ENCODE data around the gene ST6GAL2. TPM values are rescaled to one million over a fixed set of nuclear protein-coding genes. Genes with fewer than 3 reads are reported as not detected.

ST6GAL2 gene
- total and polyA plus RNA-seq, 3 experiments from 2014 or later = not detected

DNA sequence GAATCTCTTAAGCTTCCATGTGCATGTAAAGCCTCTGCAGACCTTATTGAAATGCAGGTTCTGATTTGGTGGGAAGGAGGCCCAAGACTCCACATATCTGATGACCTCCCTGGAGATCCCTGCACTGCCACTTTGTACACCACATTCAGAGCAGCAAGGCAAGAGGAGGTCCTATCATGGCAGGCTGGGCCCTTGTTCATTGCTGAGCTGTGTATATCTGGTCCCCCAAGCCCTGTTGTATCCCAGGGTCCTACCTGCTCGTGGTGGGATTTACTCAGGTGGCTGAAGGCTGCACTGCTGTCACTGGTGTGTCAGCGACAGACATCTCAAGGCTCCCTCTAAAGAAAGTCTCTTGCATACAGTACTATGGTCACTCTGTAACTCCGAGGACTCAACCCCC lies 114.2 kb downstream of the ST6GAL2 start:
- Mint-ChIP-seq H3K4me3 (no peak overlapping the region), H3K36me3 (no peaks in the 10 kb centered on the region), H3K4me1 (no peaks in the 10 kb centered on the region), H3K27ac (no peak overlapping the region), H3K27me3 (peaks cover 0 to 8% of the 10 kb centered on the region in 2 donors), H3K9me3 (peaks cover 0 to 5% (median 2%) of the 10 kb centered on the region in 5 donors)
- no peaks in the 10 kb centered on the region for H3K9me3 ChIP-seq (ENCODE audit: low read length)
- no peak overlapping the region for H3K4me3 ChIP-seq (ENCODE audit: low read length)
- no peaks in the 10 kb centered on the region for H3K4me1 ChIP-seq (ENCODE audit: insufficient read depth, low read length)
- ChIA-PET POLR2A (no interaction called here), CTCF (no interaction called here)
- DNase-seq = no peak
- H3K27me3 ChIP-seq (ENCODE audit: insufficient read depth, low read length, poor library complexity, severe bottlenecking) = no peaks in the 10 kb centered on the region
- H3K36me3 ChIP-seq (ENCODE audit: insufficient read depth, low read length) = no peaks in the 10 kb centered on the region
- H3K27ac ChIP-seq (ENCODE audit: low read depth, low read length) = no peak overlapping the region

DNA sequence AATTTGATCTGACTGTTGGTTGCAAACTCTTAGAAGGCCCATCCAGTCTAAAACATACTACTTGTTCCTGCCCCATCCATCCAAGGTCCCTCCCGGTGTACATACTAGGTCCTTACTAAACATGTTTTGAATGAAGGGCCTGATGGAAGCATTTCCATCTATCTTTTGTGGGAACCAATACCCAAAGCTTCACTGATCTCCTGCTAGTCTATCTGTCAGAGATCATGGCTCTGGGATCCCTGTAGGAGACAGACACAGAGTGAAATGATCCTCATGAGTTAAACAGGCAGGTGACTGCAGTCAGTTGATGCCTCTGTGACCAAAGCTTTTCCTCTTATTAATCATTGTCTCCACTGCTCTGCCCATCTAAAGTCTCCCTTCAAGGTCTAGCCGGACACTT lies 115.0 kb downstream of the ST6GAL2 start:
- Mint-ChIP-seq H3K4me1 (no peaks in the 10 kb centered on the region), H3K27ac (no peak overlapping the region), H3K4me3 (no peak overlapping the region), H3K36me3 (no peaks in the 10 kb centered on the region), H3K27me3 (peaks cover 0 to 8% of the 10 kb centered on the region in 2 donors), H3K9me3 (peaks cover 0 to 5% (median 2%) of the 10 kb centered on the region in 5 donors)
- no peak for DNase-seq
- H3K4me1 ChIP-seq (ENCODE audit: insufficient read depth, low read length) = no peaks in the 10 kb centered on the region
- CTCF ChIA-PET = no interaction called here
- H3K9me3 ChIP-seq (ENCODE audit: low read length) = no peaks in the 10 kb centered on the region
- POLR2A ChIA-PET = no interaction called here
- H3K27ac ChIP-seq (ENCODE audit: low read depth, low read length) = no peak overlapping the region
- no peak overlapping the region for H3K4me3 ChIP-seq (ENCODE audit: low read length)
- H3K36me3 ChIP-seq (ENCODE audit: insufficient read depth, low read length) = no peaks in the 10 kb centered on the region
- H3K27me3 ChIP-seq (ENCODE audit: insufficient read depth, low read length, poor library complexity, severe bottlenecking) = no peaks in the 10 kb centered on the region

- DNase-seq = no peak
- H3K27ac ChIP-seq (ENCODE audit: low read depth, low read length) = no peak overlapping the region
- no peaks in the 10 kb centered on the region for H3K9me3 ChIP-seq (ENCODE audit: low read length)
- H3K4me1 ChIP-seq (ENCODE audit: insufficient read depth, low read length) = no peaks in the 10 kb centered on the region
- Mint-ChIP-seq H3K9me3 (peaks cover 0 to 2% (median 0%) of the 10 kb centered on the region in 5 donors), H3K27me3 (no peaks in the 10 kb centered on the region), H3K4me3 (no peak overlapping the region), H3K4me1 (no peaks in the 10 kb centered on the region), H3K27ac (no peak overlapping the region), H3K36me3 (no peaks in the 10 kb centered on the region)
- POLR2A ChIA-PET = no interaction called here
- CTCF ChIA-PET = no interaction called here
- no peak overlapping the region for H3K4me3 ChIP-seq (ENCODE audit: low read length)
- no peaks in the 10 kb centered on the region for H3K36me3 ChIP-seq (ENCODE audit: insufficient read depth, low read length)
- no peaks in the 10 kb centered on the region for H3K27me3 ChIP-seq (ENCODE audit: insufficient read depth, low read length, poor library complexity, severe bottlenecking)
Measured at GRCh38 chr2:106764614-106765013, 121.4 kb downstream of the ST6GAL2 start.

- Histone ChIP-seq H3K27me3 (ENCODE audit: insufficient read depth, low read length, poor library complexity, severe bottlenecking) (no peaks in the 10 kb centered on the region), H3K36me3 (ENCODE audit: insufficient read depth, low read length) (no peaks in the 10 kb centered on the region), H3K4me3 (ENCODE audit: low read length) (no peak overlapping the region), H3K27ac (ENCODE audit: low read depth, low read length) (no peak overlapping the region), H3K4me1 (ENCODE audit: insufficient read depth, low read length) (no peaks in the 10 kb centered on the region), H3K9me3 (ENCODE audit: low read length) (no peaks in the 10 kb centered on the region)
- H3K9me3 Mint-ChIP-seq = peaks cover 0 to 2% (median 0%) of the 10 kb centered on the region in 5 donors
- no peaks in the 10 kb centered on the region for H3K27me3 Mint-ChIP-seq
- POLR2A ChIA-PET = no interaction called here
- H3K4me3 Mint-ChIP-seq = no peak overlapping the region
- H3K27ac Mint-ChIP-seq = no peak overlapping the region
- DNase-seq = no peak
- H3K36me3 Mint-ChIP-seq = no peaks in the 10 kb centered on the region
- CTCF ChIA-PET = no interaction called here
- H3K4me1 Mint-ChIP-seq = no peaks in the 10 kb centered on the region
Measured at GRCh38 chr2:106759966-106760365, 126.0 kb downstream of the ST6GAL2 start.

DNA sequence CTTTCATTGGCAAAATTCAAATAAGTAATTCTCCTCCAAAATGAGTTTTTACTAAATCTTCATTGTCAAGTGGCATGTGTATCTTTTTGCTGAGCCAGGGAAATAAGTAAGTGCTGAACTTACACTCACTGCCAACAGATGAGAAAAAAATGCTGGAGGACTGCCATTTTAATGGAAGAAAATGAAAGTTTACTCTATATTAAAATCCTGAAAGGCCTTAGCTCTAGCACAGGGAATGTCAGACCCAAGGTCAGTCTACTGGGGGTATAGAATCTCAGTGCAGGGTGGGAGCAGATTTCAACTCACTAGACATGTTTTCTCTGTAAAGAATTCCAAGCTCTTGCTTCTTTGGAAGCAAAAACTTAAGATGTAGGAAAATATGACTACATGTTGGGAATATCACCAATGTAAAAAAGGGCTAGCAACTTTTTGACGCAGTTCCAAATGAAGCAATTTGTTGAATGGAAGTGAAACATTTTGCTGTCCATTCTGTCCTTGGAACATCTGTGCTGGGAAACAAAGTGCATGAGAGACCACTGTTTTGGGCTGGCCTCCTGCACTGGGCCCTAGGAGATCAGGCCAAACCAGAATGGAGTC lies 127.0 kb downstream of the ST6GAL2 start:
- no peak for DNase-seq
- Mint-ChIP-seq H3K27me3 (no peaks in the 10 kb centered on the region), H3K36me3 (no peaks in the 10 kb centered on the region), H3K4me3 (no peak overlapping the region), H3K9me3 (peaks cover 0 to 2% (median 0%) of the 10 kb centered on the region in 5 donors), H3K4me1 (no peaks in the 10 kb centered on the region), H3K27ac (no peak overlapping the region)
- no peak overlapping the region for H3K4me3 ChIP-seq (ENCODE audit: low read length)
- CTCF ChIA-PET = no interaction called here
- no peaks in the 10 kb centered on the region for H3K9me3 ChIP-seq (ENCODE audit: low read length)
- no peak overlapping the region for H3K27ac ChIP-seq (ENCODE audit: low read depth, low read length)
- no peaks in the 10 kb centered on the region for H3K27me3 ChIP-seq (ENCODE audit: insufficient read depth, low read length, poor library complexity, severe bottlenecking)
- no peaks in the 10 kb centered on the region for H3K36me3 ChIP-seq (ENCODE audit: insufficient read depth, low read length)
- no peaks in the 10 kb centered on the region for H3K4me1 ChIP-seq (ENCODE audit: insufficient read depth, low read length)
- POLR2A ChIA-PET = no interaction called here
